Stimulated activated CD4-positive, alpha-beta T cell treated with anti-CD3 and anti-CD28 coated beads, Interleukin-4, amount 100 ng/mL, for 4 hours (primary cell): Measurements from ENCODE around the gene MUC4.
"Not testable (repeated sequence)": the region's sequence is repeated elsewhere in the genome, so short reads cannot be mapped to it uniquely, and the experiment has no call there.

Experiments
- DNase-seq, 2 experiments: peaks; one replicate each; pipeline ENCODE4 v3.0.0-alpha.2; 2020

The MUC4 gene

GRCh38 chr3:195777975-195778374 is 33.8 kb downstream of the MUC4 start:
- no peak for DNase-seq

- no peak for DNase-seq
Observed at GRCh38 chr3:195774917-195775316, 36.8 kb downstream of the MUC4 start.

GRCh38 chr3:195773956-195774537 is 37.7 kb downstream of the MUC4 start:
- DNase-seq: no peak

- no peak for DNase-seq
Observed at GRCh38 chr3:195771646-195772300, 40.0 kb downstream of the MUC4 start.

GRCh38 chr3:195770841-195771645 is 40.7 kb downstream of the MUC4 start:
- DNase-seq: not testable (repeated sequence)

GRCh38 chr3:195770081-195770840 is 41.5 kb downstream of the MUC4 start:
- DNase-seq: no peak

- DNase-seq: no peak
Observed at GRCh38 chr3:195769551-195769950, 42.2 kb downstream of the MUC4 start.

GRCh38 chr3:195768831-195769303 is 42.9 kb downstream of the MUC4 start:
- no peak for DNase-seq

GRCh38 chr3:195768414-195768813 is 43.3 kb downstream of the MUC4 start:
- DNase-seq: no peak

GRCh38 chr3:195767792-195768191 is 43.9 kb downstream of the MUC4 start:
- no peak for DNase-seq

- no peak for DNase-seq
Observed at GRCh38 chr3:195766671-195767070, 45.1 kb downstream of the MUC4 start.

- no peak for DNase-seq
Observed at GRCh38 chr3:195764961-195765706, 46.6 kb downstream of the MUC4 start.

- DNase-seq: no peak
Observed at GRCh38 chr3:195763843-195764825, 47.6 kb downstream of the MUC4 start.

- no peak for DNase-seq
Observed at GRCh38 chr3:195763076-195763830, 48.5 kb downstream of the MUC4 start.

- DNase-seq: no peak
Observed at GRCh38 chr3:195762611-195763010, 49.1 kb downstream of the MUC4 start.

GRCh38 chr3:195762249-195762585 is 49.5 kb downstream of the MUC4 start:
- no peak for DNase-seq

- DNase-seq: no peak
Observed at GRCh38 chr3:195761567-195762248, 50.0 kb downstream of the MUC4 start.

- DNase-seq: no peak
Observed at GRCh38 chr3:195761123-195761566, 50.6 kb downstream of the MUC4 start.

GRCh38 chr3:195760345-195761122 is 51.2 kb downstream of the MUC4 start:
- no peak for DNase-seq
